K562 (cell line): ENCODE results near the gene PRKAG1. TPM values are rescaled to one million over a fixed set of nuclear protein-coding genes. Genes with fewer than 3 reads are reported as not detected.
A peak's percentile ranks its signal among the peaks of the same experiment; 100 is the strongest.

Source experiments
- BACH1 ChIP-seq: fragments of 200-800 bp; sonication (Bioruptor generic); IDR thresholded peaks from 2 replicates; pipeline ENCODE4 v1.6.1; 2016; ENCODE audit warnings: missing genetic modification characterization, missing compliant biosample characterization
- BCLAF1 ChIP-seq, 2 experiments: fragments of 450-650 bp in 1 of 2; IDR thresholded peaks; 2 replicates each; pipeline ENCODE4 v1.6.1; 2011 to 2017; ENCODE audit warnings: low read depth in 2 of 2, antibody characterized with exemption in 1 of 2, borderline replicate concordance in 1 of 2, low read length in 1 of 2, mild to moderate bottlenecking in 1 of 2, mixed read lengths in 1 of 2; ENCODE audit not compliant: control insufficient read depth in 1 of 2
- BRF1 ChIP-seq: IDR thresholded peaks from 3 replicates; pipeline ENCODE4 v1.6.1; 2011; ENCODE audit warnings: borderline replicate concordance, mild to moderate bottlenecking; ENCODE audit not compliant: insufficient read length; ENCODE audit errors: extremely low read depth
- COPS2 ChIP-seq: fragments of 450-650 bp; conservative IDR thresholded peaks from 2 replicates; pipeline ENCODE4 v1.6.1; 2016; ENCODE audit warnings: mild to moderate bottlenecking, moderate library complexity
- GMEB1 ChIP-seq: fragments of 250-450 bp; sonication (Bioruptor Pico); IDR thresholded peaks from 2 replicates; pipeline ENCODE4 v1.4.0; 2020; ENCODE audit warnings: mild to moderate bottlenecking
- JUND ChIP-seq, 2 experiments: IDR thresholded peaks; 2 replicates in 1 of 2; 3 replicates in 1 of 2; pipeline ENCODE4 v1.6.1; 2011; ENCODE audit warnings: borderline replicate concordance in 2 of 2, low read depth in 2 of 2, low read length in 2 of 2, improper control_type of control experiment in 1 of 2, missing biosample characterization in 1 of 2, missing genetic modification characterization in 1 of 2, missing genetic modification reagents in 1 of 2
- MNT ChIP-seq, 2 experiments: fragments of 450-650 bp; conservative IDR thresholded peaks; 2 replicates each; pipeline ENCODE4 v1.6.1; 2017; ENCODE audit warnings: mild to moderate bottlenecking in 2 of 2, moderate library complexity in 2 of 2
- NBN ChIP-seq: fragments of 450-650 bp; IDR thresholded peaks from 2 replicates; pipeline ENCODE4 v1.6.1; 2016; ENCODE audit warnings: low read depth, mild to moderate bottlenecking
- NCOA6 ChIP-seq: fragments of 450-650 bp; IDR thresholded peaks from 2 replicates; pipeline ENCODE4 v1.6.1; 2017; ENCODE audit warnings: mild to moderate bottlenecking
- NONO ChIP-seq, 2 experiments: fragments of 200-400 bp in 1 of 2; fragments of 450-650 bp in 1 of 2; formaldehyde crosslinking in 1 of 2; IDR thresholded peaks; 2 replicates each; pipeline ENCODE4 v1.6.1; 2017; ENCODE audit warnings: low read depth in 2 of 2, mild to moderate bottlenecking in 2 of 2, moderate library complexity in 2 of 2, low read length in 1 of 2
- NRF1 ChIP-seq, 2 experiments: fragments of 450-650 bp; IDR thresholded peaks in 1 of 2; conservative IDR thresholded peaks in 1 of 2; 2 replicates each; pipeline ENCODE4 v1.6.1; 2014; ENCODE audit warnings: mild to moderate bottlenecking in 2 of 2
- PHTF2 ChIP-seq: fragments of 250-450 bp; sonication (Bioruptor Pico); IDR thresholded peaks from 2 replicates; pipeline ENCODE4 v1.5.0; 2021; ENCODE audit warnings: mild to moderate bottlenecking
- PRMT5 ChIP-seq: sonication (generic); formaldehyde crosslinking; IDR thresholded peaks from 2 replicates; pipeline ENCODE4 v1.5.0; 2020; ENCODE audit warnings: missing genetic modification reagents
- RCOR1 ChIP-seq, 2 experiments: IDR thresholded peaks; 2 replicates each; pipeline ENCODE4 v1.6.1; 2012; ENCODE audit warnings: low read depth in 2 of 2, low read length in 2 of 2, borderline replicate concordance in 1 of 2, improper control_type of control experiment in 1 of 2
- SMARCA5 ChIP-seq: fragments of 450-650 bp; IDR thresholded peaks from 2 replicates; pipeline ENCODE4 v1.6.1; 2016
- THAP7 ChIP-seq: fragments of 250-450 bp; sonication (Bioruptor Pico); IDR thresholded peaks from 2 replicates; pipeline ENCODE4 v1.5.0; 2021
- ZKSCAN1 ChIP-seq: fragments of 150-350 bp; IDR thresholded peaks from 2 replicates; pipeline ENCODE4 v1.6.1; 2016; ENCODE audit warnings: low read depth, low read length
- ZNF561 ChIP-seq: fragments of 450-650 bp; formaldehyde crosslinking; conservative IDR thresholded peaks from 2 replicates; pipeline ENCODE4 v1.4.0; 2020; ENCODE audit warnings: mild to moderate bottlenecking, moderate library complexity
- ZNF766 ChIP-seq: fragments of 200-800 bp; sonication (Bioruptor generic); conservative IDR thresholded peaks from 2 replicates; pipeline ENCODE4 v1.6.1; 2016; ENCODE audit warnings: missing genetic modification characterization, missing compliant biosample characterization
- ZNF77 ChIP-seq: fragments of 250-450 bp; sonication (Bioruptor Pico); IDR thresholded peaks from 2 replicates; pipeline ENCODE4 v1.5.0; 2020
- polyA plus RNA-seq, 8 experiments: library from polyadenylated mRNA; depleted of rRNA in 4 of 8; stranded (reverse) in 5 of 8; unstranded in 3 of 8; fragments of >200 nt; fragmentation: Nextera tagmentation in 2 of 8; fragmentation: Illumina TruSeq in 1 of 8; extraction: Ambion mirVana in 2 of 8; extraction: Trizol in 1 of 8; gene quantifications; 2 replicates each; pipeline versions ENCODE4 v1.2.1 to v1.2.3, GENCODE V29; 2011 to 2014; ENCODE audit warnings: inconsistent platforms in 1 of 8, missing spikeins in 1 of 8
- total RNA-seq, 7 experiments: library from RNA; depleted of rRNA in 6 of 7; stranded (reverse); fragments of >200 nt in 6 of 7; fragmentation: Illumina TruSeq in 2 of 7; extraction: Trizol in 2 of 7; gene quantifications; 2 replicates each; pipeline versions ENCODE4 v1.2.1 to v1.2.3, GENCODE V29; 2011 to 2021; ENCODE audit warnings: low replicate concordance in 1 of 7

PRKAG1 gene
- total and polyA plus RNA-seq, 9 of the 15 experiments (the other 6 are each of a cell fraction or from before 2014, with no cell fraction given) = 51.1 to 126 (median 79.1) TPM

- no peak for TF ChIP-seq ZNF77
- no peak for TF ChIP-seq SMARCA5
- TF ChIP-seq NBN = 0 out of 2 replicates have a peak, but pooled peaks have one; percentile 19
- TF ChIP-seq GMEB1 = no peak
- no peak for TF ChIP-seq NONO (IDR thresholded peaks at IDR 0.05; ENCODE audit: low read depth in 2 of 2, low read length in 1 of 2)
- no peak for TF ChIP-seq BRF1
- no peak for TF ChIP-seq BCLAF1 (IDR thresholded peaks at IDR 0.05; ENCODE audit: borderline replicate concordance in 1 of 2, control insufficient read depth in 1 of 2, low read depth in 2 of 2, low read length in 1 of 2)
- TF ChIP-seq NRF1 (conservative IDR thresholded peaks at IDR 0.05 in 1 of 2, IDR thresholded peaks at IDR 0.05 in 1 of 2) = 0 out of 4 replicates have a peak, but pooled peaks have one; percentile 8 to 11
- TF ChIP-seq PHTF2 (CRISPR knock-in tag) = no peak
- no peak for TF ChIP-seq COPS2
- no peak for TF ChIP-seq JUND (IDR thresholded peaks at IDR 0.05; ENCODE audit: borderline replicate concordance, low read depth, low read length)
- 0 out of 3 replicates have a peak, but pooled peaks have one; percentile 2 for TF ChIP-seq JUND (tag; IDR thresholded peaks at IDR 0.05; ENCODE audit: borderline replicate concordance, low read depth, low read length)
- no peak for TF ChIP-seq PRMT5
- TF ChIP-seq THAP7 = no peak
- TF ChIP-seq NCOA6 = no peak
- TF ChIP-seq MNT (conservative IDR thresholded peaks at IDR 0.05) = peak; percentile 60 to 64; a peak in 3 of 4 replicates
- TF ChIP-seq RCOR1 (IDR thresholded peaks at IDR 0.05; ENCODE audit: borderline replicate concordance in 1 of 2, low read depth in 2 of 2, low read length in 2 of 2) = peak in 1 of 2 experiments; percentile 55; a peak in 1 of 4 replicates
- no peak for TF ChIP-seq ZKSCAN1
- no peak for TF ChIP-seq BACH1 (tag)
- no peak for TF ChIP-seq ZNF766 (CRISPR knock-in tag)
- TF ChIP-seq ZNF561 (CRISPR knock-in tag) = 0 out of 2 replicates have a peak, but pooled peaks have one; percentile 30
These were observed 62.1 kb downstream of the PRKAG1 start (continued) for GRCh38 chr12:48956279-48957140.
